ENCODE measurements around the gene IKZF4.

GRCh38 chr12:55996715-55997534 is 23.9 kb upstream of the IKZF4 start, which contains the start of gene SUOX:
- TF ChIP-seq POLR2A (IDR thresholded peaks at IDR 0.05; ENCODE audit: control extremely low read depth in 1 of 2, low read depth in 2 of 2, low read length in 2 of 2): peak in 1 of 2 experiments; percentile 80; a peak in 2 of 3 replicates
- no peak for TF ChIP-seq MAX (IDR thresholded peaks at IDR 0.05)
- no peak for TF ChIP-seq SRF (IDR thresholded peaks at IDR 0.05; ENCODE audit: low read depth, low read length)
- no peak for TF ChIP-seq ATF3 (IDR thresholded peaks at IDR 0.05; ENCODE audit: insufficient read depth, low read depth, low read length)
- no peak for TF ChIP-seq TCF12 (IDR thresholded peaks at IDR 0.05; ENCODE audit: low read depth, low read length)
- TF ChIP-seq CTCF (IDR thresholded peaks at IDR 0.05; ENCODE audit: control extremely low read depth in 1 of 3, insufficient read depth in 1 of 3, low read depth in 1 of 3, low read length in 3 of 3): no peak

Data from H1 (cell line).